Measurements from ENCODE around the gene NOX1. TPM values are rescaled to one million over a fixed set of nuclear protein-coding genes. Genes with fewer than 3 reads are reported as not detected.

The NOX1 gene
- total and polyA plus RNA-seq, 2 of the 13 experiments (the other 11 are each of a cell fraction or from before 2014, with no cell fraction given): 0.07 TPM; not detected in 1

- TF ChIP-seq GRHL1 (CRISPR knock-in tag; conservative IDR thresholded peaks at IDR 0.05) (no peak), HNF4G (IDR thresholded peaks at IDR 0.05; ENCODE audit: borderline replicate concordance, low read depth, low read length) (no peak), HNF4G (CRISPR knock-in tag; IDR thresholded peaks at IDR 0.05; ENCODE audit: borderline replicate concordance, low read depth) (no peak), HINFP (CRISPR knock-in tag; IDR thresholded peaks at IDR 0.05; ENCODE audit: low read depth) (no peak), GTF2F1 (IDR thresholded peaks at IDR 0.05; ENCODE audit: low read length) (no peak), ZNF296 (CRISPR knock-in tag; conservative IDR thresholded peaks at IDR 0.05) (no peak), ZNF572 (CRISPR knock-in tag; IDR thresholded peaks at IDR 0.05) (no peak), SPEN (CRISPR knock-in tag; IDR thresholded peaks at IDR 0.05; ENCODE audit: low read depth) (no peak; the same call in 1 of the 2 replicates), TOPORS (CRISPR knock-in tag; IDR thresholded peaks at IDR 0.05) (no peak), HOXA9 (CRISPR knock-in tag; IDR thresholded peaks at IDR 0.05; ENCODE audit: borderline replicate concordance) (no peak), ZNF83 (CRISPR knock-in tag; IDR thresholded peaks at IDR 0.05; ENCODE audit: borderline replicate concordance) (no peak), KAT8 (CRISPR knock-in tag; IDR thresholded peaks at IDR 0.05) (peak; percentile 85), PPARG (CRISPR knock-in tag; conservative IDR thresholded peaks at IDR 0.05) (no peak)
- TF ChIP-seq, protein P1, sequence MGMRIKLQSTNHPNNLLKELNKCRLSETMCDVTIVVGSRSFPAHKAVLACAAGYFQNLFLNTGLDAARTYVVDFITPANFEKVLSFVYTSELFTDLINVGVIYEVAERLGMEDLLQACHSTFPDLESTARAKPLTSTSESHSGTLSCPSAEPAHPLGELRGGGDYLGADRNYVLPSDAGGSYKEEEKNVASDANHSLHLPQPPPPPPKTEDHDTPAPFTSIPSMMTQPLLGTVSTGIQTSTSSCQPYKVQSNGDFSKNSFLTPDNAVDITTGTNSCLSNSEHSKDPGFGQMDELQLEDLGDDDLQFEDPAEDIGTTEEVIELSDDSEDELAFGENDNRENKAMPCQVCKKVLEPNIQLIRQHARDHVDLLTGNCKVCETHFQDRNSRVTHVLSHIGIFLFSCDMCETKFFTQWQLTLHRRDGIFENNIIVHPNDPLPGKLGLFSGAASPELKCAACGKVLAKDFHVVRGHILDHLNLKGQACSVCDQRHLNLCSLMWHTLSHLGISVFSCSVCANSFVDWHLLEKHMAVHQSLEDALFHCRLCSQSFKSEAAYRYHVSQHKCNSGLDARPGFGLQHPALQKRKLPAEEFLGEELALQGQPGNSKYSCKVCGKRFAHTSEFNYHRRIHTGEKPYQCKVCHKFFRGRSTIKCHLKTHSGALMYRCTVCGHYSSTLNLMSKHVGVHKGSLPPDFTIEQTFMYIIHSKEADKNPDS (CRISPR knock-in tag; IDR thresholded peaks at IDR 0.05): no peak
- TF ChIP-seq, protein P2, sequence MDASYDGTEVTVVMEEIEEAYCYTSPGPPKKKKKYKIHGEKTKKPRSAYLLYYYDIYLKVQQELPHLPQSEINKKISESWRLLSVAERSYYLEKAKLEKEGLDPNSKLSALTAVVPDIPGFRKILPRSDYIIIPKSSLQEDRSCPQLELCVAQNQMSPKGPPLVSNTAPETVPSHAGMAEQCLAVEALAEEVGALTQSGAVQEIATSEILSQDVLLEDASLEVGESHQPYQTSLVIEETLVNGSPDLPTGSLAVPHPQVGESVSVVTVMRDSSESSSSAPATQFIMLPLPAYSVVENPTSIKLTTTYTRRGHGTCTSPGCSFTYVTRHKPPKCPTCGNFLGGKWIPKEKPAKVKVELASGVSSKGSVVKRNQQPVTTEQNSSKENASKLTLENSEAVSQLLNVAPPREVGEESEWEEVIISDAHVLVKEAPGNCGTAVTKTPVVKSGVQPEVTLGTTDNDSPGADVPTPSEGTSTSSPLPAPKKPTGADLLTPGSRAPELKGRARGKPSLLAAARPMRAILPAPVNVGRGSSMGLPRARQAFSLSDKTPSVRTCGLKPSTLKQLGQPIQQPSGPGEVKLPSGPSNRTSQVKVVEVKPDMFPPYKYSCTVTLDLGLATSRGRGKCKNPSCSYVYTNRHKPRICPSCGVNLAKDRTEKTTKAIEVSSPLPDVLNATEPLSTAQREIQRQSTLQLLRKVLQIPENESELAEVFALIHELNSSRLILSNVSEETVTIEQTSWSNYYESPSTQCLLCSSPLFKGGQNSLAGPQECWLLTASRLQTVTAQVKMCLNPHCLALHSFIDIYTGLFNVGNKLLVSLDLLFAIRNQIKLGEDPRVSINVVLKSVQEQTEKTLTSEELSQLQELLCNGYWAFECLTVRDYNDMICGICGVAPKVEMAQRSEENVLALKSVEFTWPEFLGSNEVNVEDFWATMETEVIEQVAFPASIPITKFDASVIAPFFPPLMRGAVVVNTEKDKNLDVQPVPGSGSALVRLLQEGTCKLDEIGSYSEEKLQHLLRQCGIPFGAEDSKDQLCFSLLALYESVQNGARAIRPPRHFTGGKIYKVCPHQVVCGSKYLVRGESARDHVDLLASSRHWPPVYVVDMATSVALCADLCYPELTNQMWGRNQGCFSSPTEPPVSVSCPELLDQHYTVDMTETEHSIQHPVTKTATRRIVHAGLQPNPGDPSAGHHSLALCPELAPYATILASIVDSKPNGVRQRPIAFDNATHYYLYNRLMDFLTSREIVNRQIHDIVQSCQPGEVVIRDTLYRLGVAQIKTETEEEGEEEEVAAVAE (CRISPR knock-in tag; IDR thresholded peaks at IDR 0.05; ENCODE audit: borderline replicate concordance): no peak
- TF ChIP-seq, protein P3, sequence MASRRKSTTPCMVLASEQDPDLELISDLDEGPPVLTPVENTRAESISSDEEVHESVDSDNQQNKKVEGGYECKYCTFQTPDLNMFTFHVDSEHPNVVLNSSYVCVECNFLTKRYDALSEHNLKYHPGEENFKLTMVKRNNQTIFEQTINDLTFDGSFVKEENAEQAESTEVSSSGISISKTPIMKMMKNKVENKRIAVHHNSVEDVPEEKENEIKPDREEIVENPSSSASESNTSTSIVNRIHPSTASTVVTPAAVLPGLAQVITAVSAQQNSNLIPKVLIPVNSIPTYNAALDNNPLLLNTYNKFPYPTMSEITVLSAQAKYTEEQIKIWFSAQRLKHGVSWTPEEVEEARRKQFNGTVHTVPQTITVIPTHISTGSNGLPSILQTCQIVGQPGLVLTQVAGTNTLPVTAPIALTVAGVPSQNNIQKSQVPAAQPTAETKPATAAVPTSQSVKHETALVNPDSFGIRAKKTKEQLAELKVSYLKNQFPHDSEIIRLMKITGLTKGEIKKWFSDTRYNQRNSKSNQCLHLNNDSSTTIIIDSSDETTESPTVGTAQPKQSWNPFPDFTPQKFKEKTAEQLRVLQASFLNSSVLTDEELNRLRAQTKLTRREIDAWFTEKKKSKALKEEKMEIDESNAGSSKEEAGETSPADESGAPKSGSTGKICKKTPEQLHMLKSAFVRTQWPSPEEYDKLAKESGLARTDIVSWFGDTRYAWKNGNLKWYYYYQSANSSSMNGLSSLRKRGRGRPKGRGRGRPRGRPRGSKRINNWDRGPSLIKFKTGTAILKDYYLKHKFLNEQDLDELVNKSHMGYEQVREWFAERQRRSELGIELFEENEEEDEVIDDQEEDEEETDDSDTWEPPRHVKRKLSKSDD (CRISPR knock-in tag; IDR thresholded peaks at IDR 0.05; ENCODE audit: low read depth): no peak
Observed at GRCh38 chrX:100819837-100820666, 54.1 kb downstream of the NOX1 start, which contains the start of gene CSTF2 (continued).
